SJSA1 (cell line): ENCODE data around the gene DNMBP. TPM values are rescaled to one million over a fixed set of nuclear protein-coding genes. Genes with fewer than 3 reads are reported as not detected.
"Not testable (repeated sequence)": the region's sequence is repeated elsewhere in the genome, so short reads cannot be mapped to it uniquely, and the experiment has no call there.

Source experiments
- DNase-seq, 2 experiments: peaks; one replicate each; pipeline ENCODE4 v3.0.0-alpha.2; 2015 to 2020; ENCODE audit warnings: low spot score in 2 of 2, low read depth in 1 of 2
- H3K27ac ChIP-seq: fragments of 250-450 bp; sonication (Bioruptor Pico); 2 replicates; pipeline ENCODE4 v1.5.1; 2020; ENCODE audit warnings: mild to moderate bottlenecking, moderate library complexity
- H3K27me3 ChIP-seq: fragments of 250-450 bp; sonication (Bioruptor Pico); replicated peaks from 2 replicates; pipeline ENCODE4 v1.5.1; 2020; ENCODE audit warnings: mild to moderate bottlenecking, moderate library complexity
- H3K36me3 ChIP-seq: fragments of 250-450 bp; sonication (Bioruptor Pico); 2 replicates; pipeline ENCODE4 v1.5.1; 2020; ENCODE audit warnings: mild to moderate bottlenecking
- H3K4me1 ChIP-seq: fragments of 250-450 bp; sonication (Bioruptor Pico); replicated peaks from 2 replicates; pipeline ENCODE4 v1.6.1; 2021; ENCODE audit warnings: mild to moderate bottlenecking
- H3K4me3 ChIP-seq: fragments of 250-450 bp; sonication (Bioruptor Pico); 2 replicates; pipeline ENCODE4 v1.5.1; 2020; ENCODE audit warnings: mild to moderate bottlenecking
- H3K9me3 ChIP-seq: fragments of 250-450 bp; sonication (Bioruptor Pico); replicated peaks from 2 replicates; pipeline ENCODE4 v1.5.1; 2020; ENCODE audit warnings: mild to moderate bottlenecking
- total RNA-seq: library from RNA; depleted of rRNA; stranded (reverse); fragments of >200 nt; shearing (Covaris generic); gene quantifications from 2 replicates; pipeline ENCODE4 v1.2.3, GENCODE V29; 2014

The DNMBP gene
- total RNA-seq, 1 experiment from 2014 or later, result 11.0 TPM

DNA sequence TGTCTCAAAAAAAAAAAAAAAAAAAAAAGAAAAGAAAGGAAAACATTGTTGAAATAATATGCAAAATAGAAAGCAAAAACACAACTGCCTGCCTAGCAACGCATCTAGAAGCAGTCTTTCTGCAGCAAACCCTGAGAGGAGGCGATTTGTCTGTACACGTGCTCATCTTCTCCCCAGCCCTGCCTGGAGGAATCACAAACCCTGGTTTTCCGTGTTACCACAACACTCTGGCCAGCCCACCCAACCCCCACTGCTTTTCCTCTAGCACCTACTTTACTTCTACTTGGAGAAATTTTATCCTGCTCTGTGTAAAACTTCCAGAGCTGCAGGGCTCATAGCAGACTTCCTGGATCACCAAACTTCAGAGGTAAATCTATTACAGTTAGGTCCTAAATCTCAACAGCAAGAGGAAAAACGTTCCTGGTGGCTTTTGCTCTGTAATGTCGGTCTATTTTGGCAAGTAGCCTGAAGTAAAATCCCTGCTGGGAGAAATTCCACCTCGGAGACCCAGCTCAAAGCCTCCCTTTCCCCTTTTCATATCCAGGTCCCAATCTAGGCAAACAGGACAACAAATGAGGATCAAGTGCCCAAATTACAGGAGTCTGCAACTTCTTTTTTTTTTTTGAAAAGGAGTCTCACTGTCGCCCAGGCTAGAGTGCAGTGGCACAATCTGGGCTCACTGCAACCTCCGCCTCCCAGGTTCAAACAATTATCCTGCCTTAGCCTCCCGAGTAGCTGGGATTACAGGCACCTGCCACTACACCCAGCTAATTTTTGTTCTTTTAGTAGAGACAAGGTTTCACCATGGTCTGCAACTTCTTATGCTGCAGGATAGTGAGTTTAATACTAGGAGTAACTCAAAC, 91.6 kb downstream of the DNMBP start:
- H3K27ac ChIP-seq, result no peak overlapping the region
- H3K4me1 ChIP-seq, result no peaks in the 10 kb centered on the region
- no peak overlapping the region for H3K4me3 ChIP-seq
- H3K36me3 ChIP-seq, result peaks cover 20% of the 10 kb centered on the region
- H3K27me3 ChIP-seq, result no peaks in the 10 kb centered on the region
- H3K9me3 ChIP-seq, result no peaks in the 10 kb centered on the region
- no peak for DNase-seq

DNA sequence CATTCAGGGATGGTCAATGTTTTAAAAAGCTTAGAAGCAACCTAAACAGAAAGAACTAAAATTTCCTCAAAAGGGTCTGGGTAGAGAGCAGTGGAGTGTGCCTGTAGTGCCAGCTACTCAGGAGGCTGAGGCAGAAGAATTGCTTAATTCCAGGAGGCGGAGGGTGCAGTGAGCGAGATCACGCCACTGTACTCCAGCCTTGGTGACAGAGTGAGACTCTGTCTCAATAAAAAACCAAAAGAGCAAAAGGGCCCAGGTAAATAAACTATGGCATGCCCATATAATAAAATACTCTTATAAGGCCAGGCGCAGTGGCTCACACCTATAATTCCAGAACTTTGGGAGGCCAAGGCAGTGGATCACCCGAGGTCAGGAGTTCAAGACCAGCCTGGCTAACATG, 93.0 kb downstream of the DNMBP start:
- Histone ChIP-seq H3K4me1 (no peaks in the 10 kb centered on the region), H3K27ac (no peak overlapping the region), H3K36me3 (peaks cover 20% of the 10 kb centered on the region), H3K9me3 (no peaks in the 10 kb centered on the region), H3K27me3 (no peaks in the 10 kb centered on the region), H3K4me3 (no peak overlapping the region)
- DNase-seq, result no peak

DNA sequence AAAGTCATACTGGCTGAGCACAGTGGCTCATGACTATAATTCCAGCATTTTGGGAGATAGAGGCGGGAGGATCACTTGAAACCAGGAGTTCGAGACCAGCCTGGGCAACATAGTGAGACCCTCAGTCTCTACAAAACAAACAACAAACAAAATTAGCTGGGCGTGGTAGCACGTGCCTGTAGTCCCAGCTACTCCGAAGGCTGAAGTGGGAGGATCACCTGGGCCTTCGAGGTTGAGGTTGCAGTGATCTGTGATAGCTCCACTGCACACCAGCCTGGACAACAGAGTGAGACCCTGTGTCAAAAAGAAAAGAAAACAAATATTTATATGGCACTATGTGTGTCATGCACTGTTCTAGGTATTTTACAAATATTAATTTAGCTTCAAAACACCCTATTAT, 94.3 kb downstream of the DNMBP start:
- no peaks in the 10 kb centered on the region for H3K9me3 ChIP-seq
- H3K4me1 ChIP-seq, result no peaks in the 10 kb centered on the region
- H3K4me3 ChIP-seq, result no peak overlapping the region
- DNase-seq, result no peak
- no peak overlapping the region for H3K27ac ChIP-seq
- no peaks in the 10 kb centered on the region for H3K27me3 ChIP-seq
- H3K36me3 ChIP-seq, result peaks cover 13% of the 10 kb centered on the region

DNA sequence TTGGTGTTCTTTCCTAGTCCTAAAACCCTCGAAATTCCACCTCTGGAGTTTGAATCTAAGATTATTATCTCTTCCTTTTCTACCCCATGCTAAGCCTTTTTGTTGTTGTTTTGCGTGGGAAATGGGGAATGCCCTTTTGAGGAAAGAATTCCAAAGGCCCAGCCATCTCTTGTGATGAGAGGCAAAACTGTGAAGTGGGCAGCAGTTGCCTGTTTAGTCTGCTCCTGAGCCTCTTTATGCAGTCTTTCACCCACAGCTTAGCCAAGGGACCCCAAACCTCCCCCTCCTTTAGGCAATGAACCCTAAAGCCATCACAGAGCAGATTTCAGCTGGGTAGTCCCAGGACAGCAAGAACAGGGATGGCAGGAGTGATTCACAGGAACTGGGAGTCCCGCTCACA, 95.5 kb downstream of the DNMBP start:
- Histone ChIP-seq H3K27ac (no peak overlapping the region), H3K4me1 (no peaks in the 10 kb centered on the region), H3K36me3 (peaks cover 13% of the 10 kb centered on the region), H3K4me3 (no peak overlapping the region), H3K27me3 (no peaks in the 10 kb centered on the region), H3K9me3 (no peaks in the 10 kb centered on the region)
- DNase-seq, result no peak

DNA sequence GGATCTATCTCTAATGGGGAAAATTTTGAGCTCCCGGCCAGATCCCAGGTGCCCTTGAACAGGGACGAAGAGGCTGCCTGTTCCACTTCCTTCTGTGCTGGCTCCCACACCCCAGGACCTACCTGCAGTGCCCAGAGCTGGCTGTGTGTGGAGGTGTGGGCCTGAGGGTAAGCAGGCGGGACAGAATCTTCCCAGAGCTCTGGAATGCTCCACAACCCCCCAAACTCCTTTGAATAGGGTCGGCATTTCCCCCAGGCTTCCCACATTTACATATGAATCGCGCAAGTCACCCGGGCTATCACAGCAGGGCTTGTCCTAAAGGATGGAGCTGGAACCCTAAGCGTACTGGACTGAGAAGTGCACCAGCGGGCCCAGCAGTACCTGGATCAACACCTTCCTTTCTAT, 95.9 kb downstream of the DNMBP start:
- Histone ChIP-seq H3K9me3 (no peaks in the 10 kb centered on the region), H3K4me3 (no peak overlapping the region), H3K27me3 (no peaks in the 10 kb centered on the region), H3K27ac (no peak overlapping the region), H3K4me1 (no peaks in the 10 kb centered on the region), H3K36me3 (peaks cover 17% of the 10 kb centered on the region)
- DNase-seq, result no peak

DNA sequence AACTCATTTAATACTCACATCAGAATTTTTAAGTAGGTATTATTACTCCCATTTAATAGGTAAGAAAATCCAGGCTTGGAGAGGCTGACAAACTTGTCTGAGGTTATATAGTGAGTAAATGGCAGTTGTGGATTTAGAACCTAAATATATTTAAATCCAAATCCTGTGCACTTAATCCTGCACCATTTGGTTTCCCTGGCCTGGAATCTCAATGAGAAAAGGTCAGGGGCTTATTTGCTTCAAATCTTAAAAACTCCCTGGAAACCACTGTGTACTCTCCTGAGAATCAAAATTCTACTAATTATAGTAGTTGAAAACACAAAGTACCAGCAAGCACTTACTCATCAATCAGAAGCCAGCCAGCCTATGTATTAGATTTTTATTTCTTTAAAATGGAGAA, 97.7 kb downstream of the DNMBP start:
- H3K4me3 ChIP-seq, result no peak overlapping the region

DNA sequence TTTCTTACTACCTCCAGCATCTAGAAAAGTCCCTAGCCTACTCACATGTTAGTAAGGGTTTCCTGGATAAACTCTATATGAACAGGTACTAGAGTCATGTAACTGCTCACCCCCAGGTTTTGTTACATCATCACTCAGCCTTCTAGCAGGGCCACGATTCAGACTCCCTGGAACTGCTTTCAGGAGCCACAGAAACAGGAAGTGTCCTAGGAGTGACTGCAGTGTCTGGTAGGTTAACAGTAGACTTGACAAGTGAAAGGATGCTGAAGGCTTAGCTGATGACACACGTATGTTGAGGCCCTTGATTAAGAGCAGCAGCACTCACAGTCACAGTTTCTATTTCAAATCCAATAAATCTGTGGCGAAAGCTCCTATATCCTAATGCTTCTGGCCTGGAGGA, 101.2 kb downstream of the DNMBP start:
- Histone ChIP-seq H3K4me1 (no peaks in the 10 kb centered on the region; the same call in 1 of the 2 replicates), H3K27ac (no peak overlapping the region), H3K27me3 (no peaks in the 10 kb centered on the region), H3K36me3 (peaks cover 53% of the 10 kb centered on the region), H3K4me3 (no peak overlapping the region), H3K9me3 (no peaks in the 10 kb centered on the region)
- DNase-seq, result no peak

More for the DNA sequence above, 97.7 kb downstream of the DNMBP start:
- Histone ChIP-seq H3K9me3 (no peaks in the 10 kb centered on the region), H3K27ac (no peak overlapping the region), H3K4me1 (no peaks in the 10 kb centered on the region), H3K27me3 (no peaks in the 10 kb centered on the region), H3K36me3 (peaks cover 34% of the 10 kb centered on the region)
- DNase-seq, result no peak

DNA sequence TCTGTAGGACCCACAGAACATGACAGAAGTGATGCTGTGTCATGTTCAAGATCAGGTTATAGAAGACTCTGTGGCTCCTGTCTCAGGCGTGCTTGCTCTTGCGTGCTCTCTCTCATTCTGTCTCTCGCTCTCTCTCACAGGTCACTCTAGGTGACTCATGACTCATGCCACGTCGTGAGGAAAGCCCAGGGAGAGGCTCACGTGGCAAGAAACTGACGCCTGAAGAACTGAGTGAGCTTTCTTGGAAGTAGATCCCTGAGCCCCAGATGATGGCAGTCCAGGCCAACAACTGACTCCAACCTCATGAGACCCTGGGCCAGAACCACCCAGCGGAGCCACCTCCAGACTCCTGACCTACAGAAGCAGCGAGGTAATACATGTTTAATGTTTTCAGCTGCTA, 103.3 kb downstream of the DNMBP start:
- no peaks in the 10 kb centered on the region for H3K27me3 ChIP-seq
- H3K4me1 ChIP-seq, result no peaks in the 10 kb centered on the region; the same call in 1 of the 2 replicates
- no peak overlapping the region for H3K27ac ChIP-seq
- H3K4me3 ChIP-seq, result no peak overlapping the region
- H3K9me3 ChIP-seq, result no peaks in the 10 kb centered on the region
- H3K36me3 ChIP-seq, result peaks cover 55% of the 10 kb centered on the region
- no peak for DNase-seq

DNA sequence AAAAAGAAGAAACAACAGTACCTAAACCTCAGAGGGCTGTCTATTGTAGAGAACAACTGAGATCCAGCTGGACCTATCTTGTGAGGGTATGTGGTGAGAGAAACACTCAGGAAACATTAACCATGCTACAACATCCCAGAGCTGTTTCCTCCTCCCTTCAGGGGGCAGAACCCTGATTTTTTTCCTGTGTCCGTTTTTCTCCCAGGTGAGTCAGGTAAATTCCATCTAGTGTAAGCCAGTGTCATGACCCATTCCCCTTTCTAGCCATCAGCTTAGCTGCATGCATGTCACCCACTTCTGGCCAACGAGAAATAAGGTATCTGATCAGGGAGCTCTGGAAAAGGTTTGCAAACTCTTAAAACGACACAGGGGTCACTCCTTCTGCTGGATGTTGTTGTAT, 103.8 kb downstream of the DNMBP start:
- DNase-seq, result no peak
- Histone ChIP-seq H3K27ac (no peak overlapping the region), H3K4me1 (no peaks in the 10 kb centered on the region; the same call in 1 of the 2 replicates), H3K36me3 (peaks cover 55% of the 10 kb centered on the region), H3K27me3 (no peaks in the 10 kb centered on the region), H3K4me3 (no peak overlapping the region), H3K9me3 (no peaks in the 10 kb centered on the region)

DNA sequence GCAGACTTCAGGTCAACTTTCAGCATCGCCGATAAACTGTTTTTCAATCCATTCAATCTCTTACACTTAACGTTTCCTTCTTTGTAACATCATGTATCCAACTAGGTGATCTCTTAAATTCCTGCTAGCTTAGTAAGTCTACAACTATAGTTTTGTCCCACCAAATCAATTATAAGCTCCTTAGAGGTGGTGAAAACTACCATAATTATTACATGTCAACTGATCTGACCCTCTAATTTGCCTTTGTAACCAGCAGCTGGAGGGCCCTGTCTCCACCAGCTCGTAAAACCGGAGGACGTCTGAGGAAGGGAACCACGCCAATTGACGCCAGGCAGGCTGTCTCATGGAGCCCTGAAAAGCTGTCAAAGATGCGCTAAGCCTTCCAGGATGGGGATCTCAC, 113.9 kb downstream of the DNMBP start:
- Histone ChIP-seq H3K4me3 (no peak overlapping the region), H3K9me3 (no peaks in the 10 kb centered on the region), H3K36me3 (peaks cover 75% of the 10 kb centered on the region), H3K4me1 (no peaks in the 10 kb centered on the region), H3K27ac (no peak overlapping the region), H3K27me3 (no peaks in the 10 kb centered on the region)
- DNase-seq, result no peak

DNA sequence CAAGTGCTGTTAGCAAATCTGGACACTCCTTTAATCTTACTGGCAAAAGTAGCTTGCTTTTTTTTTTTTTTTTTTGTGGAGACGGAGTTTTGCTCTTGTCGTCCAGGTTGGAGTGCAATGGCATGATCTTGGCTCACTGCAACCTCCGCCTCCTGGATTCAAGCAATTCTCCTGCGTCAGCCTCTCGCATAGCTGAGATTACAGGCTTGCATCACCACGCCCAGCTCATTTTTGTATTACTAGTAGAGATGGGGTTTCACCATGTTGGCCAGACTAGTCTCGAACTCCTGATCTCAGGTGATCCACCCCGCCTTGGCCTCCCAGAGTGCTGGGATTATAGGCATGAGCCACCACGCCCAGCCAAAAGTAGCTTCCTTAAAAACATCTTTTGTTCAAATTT, 114.7 kb downstream of the DNMBP start:
- H3K4me1 ChIP-seq, H3K4me3 ChIP-seq, H3K27ac ChIP-seq, H3K27me3 ChIP-seq, H3K9me3 ChIP-seq, DNase-seq: not testable (repeated sequence)
- H3K36me3 ChIP-seq, result peaks cover 81% of the 10 kb centered on the region

DNA sequence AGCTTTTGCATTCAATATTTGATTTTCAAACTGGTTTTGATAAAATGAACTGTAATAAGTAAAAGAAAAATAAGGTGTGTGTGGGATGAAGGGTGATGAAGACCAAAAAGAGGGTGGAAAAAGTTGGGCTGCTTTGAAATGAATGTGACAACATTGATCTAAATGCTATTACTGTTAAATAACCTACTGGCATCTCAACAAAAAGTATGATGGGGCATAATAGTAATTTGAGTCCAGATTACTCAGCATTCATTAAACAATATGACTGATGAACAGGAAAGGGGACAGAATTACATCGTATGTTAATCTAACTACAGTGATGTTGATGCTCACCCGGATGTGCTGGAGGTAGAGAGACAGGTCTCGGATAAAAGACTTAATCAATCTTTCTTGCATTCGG, 115.1 kb downstream of the DNMBP start:
- Histone ChIP-seq H3K27me3 (no peaks in the 10 kb centered on the region), H3K4me3 (no peak overlapping the region), H3K4me1 (no peaks in the 10 kb centered on the region), H3K9me3 (no peaks in the 10 kb centered on the region), H3K36me3 (peaks cover 77% of the 10 kb centered on the region), H3K27ac (no peak overlapping the region)
- DNase-seq, result no peak

DNA sequence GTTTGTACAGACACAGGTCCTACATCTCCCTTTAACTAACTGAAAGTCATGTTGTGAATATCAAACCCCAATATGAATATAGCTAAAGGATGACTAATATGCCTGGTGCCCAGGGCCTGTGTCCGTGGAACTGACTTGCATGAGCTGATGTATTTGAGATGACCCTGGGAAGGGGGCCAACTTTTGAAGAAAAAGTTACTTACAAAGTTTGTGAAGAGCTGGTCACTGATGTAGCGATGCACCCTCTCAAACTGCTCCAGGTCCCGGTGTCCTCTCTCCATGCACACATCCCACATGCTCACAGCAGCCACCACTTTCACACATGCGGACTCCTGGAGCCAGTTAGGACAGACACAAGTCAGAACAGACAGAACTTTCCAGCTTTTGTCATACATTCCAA, 121.1 kb downstream of the DNMBP start:
- H3K27ac ChIP-seq, result no peak overlapping the region
- no peak for DNase-seq
- no peaks in the 10 kb centered on the region for H3K9me3 ChIP-seq
- no peak overlapping the region for H3K4me3 ChIP-seq
- peaks cover 64% of the 10 kb centered on the region for H3K36me3 ChIP-seq
- no peaks in the 10 kb centered on the region for H3K4me1 ChIP-seq
- H3K27me3 ChIP-seq, result no peaks in the 10 kb centered on the region

DNA sequence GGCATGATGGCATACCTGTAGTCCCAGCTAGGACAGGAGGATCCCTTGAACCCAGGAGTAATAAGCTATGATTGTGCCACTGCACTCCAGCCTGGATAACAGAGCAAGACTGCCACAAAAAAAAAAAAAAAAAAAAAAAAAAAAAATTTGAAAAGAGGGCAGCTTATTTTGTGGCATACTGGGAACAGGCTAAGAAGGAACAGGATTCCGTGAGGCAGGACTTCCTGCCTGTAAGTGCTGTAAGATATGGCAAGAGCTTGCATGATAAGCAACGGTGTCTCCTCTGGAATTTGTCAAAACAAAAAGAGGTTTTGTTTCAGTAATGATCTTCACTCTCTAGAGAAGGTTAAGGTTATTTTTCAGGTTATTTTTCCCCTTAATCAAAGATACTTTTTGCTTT, 126.2 kb downstream of the DNMBP start:
- Histone ChIP-seq H3K4me1 (no peaks in the 10 kb centered on the region), H3K4me3 (no peak overlapping the region), H3K36me3 (peaks cover 81% of the 10 kb centered on the region), H3K9me3 (no peaks in the 10 kb centered on the region), H3K27me3 (no peaks in the 10 kb centered on the region), H3K27ac (no peak overlapping the region)
- no peak for DNase-seq

DNA sequence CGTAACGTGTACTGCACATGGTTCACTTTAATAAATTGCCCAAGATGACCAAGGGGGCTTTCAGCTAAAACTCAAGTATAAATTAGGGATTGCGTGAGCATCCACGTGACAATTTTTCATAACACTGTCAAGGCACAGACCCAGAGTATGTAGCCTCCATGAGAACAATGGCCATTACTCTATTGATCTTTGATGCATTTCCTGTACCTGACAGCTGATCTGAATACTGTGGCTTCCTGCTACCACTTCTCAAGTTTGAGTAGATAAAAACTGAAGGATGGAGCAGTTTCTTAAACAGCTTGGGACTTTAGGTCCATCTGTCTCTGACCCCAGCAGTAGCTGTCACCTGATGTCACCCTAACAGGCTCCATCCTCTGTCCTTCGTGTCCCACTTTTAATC, 128.4 kb downstream of the DNMBP start:
- H3K36me3 ChIP-seq, result peaks cover 87% of the 10 kb centered on the region
- DNase-seq, result no peak

More for the DNA sequence above, 128.4 kb downstream of the DNMBP start:
- Histone ChIP-seq H3K27ac (no peak overlapping the region), H3K9me3 (no peaks in the 10 kb centered on the region), H3K4me1 (peaks cover 8% of the 10 kb centered on the region), H3K27me3 (no peaks in the 10 kb centered on the region), H3K4me3 (no peak overlapping the region)
